Measurements from ENCODE around the gene SPTA1.

- peak; percentile 39 for TF ChIP-seq CTCF (IDR thresholded peaks at IDR 0.05; ENCODE audit: poor library complexity)
- no peak for TF ChIP-seq EZH2phosphoT487 (IDR thresholded peaks at IDR 0.05; ENCODE audit: low read depth, severe bottlenecking, unreplicated experiment)
Observed at GRCh38 chr1:158649052-158649451, 37.5 kb downstream of the SPTA1 start.
